HG02884 (cell line): ENCODE data around the gene HSPA14.
"Not testable (repeated sequence)": the region's sequence is repeated elsewhere in the genome, so short reads cannot be mapped to it uniquely, and the experiment has no call there.

Experiments
- ATAC-seq: cut with Tn5 transposase; IDR thresholded peaks from one replicate; pipeline ENCODE4 v1.9.1; 2021; ENCODE audit warnings: mild to moderate bottlenecking, moderate library complexity; ENCODE audit not compliant: unreplicated experiment

The HSPA14 gene

DNA sequence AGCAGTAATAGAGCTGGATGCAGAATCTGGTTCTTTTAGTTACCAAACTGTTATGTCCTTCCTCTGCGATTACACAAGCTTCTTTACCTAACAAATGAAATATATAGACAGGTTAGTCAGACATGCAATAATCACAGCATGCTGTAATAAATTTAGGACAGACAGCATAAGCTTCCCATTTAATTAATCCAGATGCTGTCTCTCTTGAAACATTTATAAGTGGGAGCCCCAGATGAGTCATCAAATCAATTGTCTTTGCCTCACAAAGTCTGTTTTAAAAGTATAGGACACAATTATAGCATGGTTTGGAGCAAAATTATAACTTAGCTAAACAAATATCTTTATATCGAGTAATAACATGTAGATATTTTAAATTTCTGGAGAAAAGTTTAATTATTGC is 1.9 kb upstream of the HSPA14 start:
- ATAC-seq = no peak

DNA sequence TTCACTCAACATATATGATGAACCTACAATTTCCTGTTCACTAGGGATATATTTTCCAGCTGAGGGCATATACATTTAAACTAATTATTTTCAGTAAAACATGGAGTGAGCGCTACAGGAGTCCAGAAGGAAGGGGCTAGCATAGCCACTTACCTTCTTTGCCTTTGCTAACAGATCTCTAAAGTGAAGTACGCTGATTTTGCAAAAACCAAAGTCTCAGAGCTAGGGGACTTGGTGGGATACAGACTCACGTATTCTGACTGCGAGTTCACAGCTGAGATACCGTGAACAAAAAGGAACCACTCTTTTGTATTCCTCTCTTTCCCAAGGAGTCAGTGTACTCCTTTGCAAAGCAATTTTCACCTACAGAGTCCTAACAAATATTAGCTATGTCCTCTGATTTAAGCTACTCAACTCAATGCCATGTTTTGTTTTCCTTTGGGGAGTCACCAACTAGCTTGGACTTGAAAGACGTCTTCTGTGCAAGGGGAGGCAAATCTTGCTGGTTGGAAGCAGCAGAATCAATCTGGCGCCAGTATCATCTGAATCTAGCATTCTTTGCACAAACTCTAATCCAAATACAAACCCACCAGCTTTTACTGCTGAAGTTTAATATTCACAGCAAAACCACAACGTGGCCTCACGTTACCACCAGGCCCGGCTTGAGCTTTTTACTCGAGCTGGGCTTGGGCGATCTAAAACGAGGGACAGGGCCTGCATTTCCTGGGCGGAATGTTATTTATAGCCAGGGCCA is 926 bp upstream of the HSPA14 start:
- no peak for ATAC-seq

DNA sequence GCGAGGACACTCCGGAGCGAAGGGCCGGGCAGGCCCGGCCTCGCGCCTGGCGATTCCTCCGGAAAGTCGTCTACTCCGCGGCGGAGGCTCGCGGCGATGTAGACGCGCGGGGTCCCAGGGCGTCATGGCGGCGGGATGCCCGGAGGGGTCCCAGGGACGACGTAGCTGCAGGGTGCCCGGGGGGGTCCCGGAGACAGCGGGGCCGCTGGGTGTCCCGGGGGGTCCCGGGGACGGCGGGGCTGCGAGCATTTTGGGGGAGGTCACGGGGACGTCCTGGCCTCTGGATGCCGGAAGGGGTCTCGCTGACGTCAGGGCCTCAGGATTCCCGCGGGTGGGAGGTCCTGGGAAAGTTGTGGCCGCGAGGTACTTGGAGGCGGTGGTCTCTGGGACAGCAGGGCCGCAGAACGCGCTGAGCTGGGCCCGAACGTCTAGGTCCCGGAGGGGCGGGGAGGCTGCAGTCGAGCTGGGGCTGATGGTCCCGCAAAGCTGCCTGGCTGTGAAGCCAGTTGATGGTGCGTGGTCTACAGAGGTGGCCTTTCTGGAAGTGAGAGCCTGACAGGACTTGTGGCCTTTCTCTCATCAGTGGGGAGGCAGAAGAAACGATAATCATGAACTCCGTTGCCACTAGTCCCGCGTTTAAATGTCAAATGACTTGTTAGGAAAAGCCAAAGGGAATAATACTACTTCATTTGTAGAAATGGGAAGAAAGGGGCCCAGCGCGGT is 637 bp downstream of the HSPA14 start:
- no peak for ATAC-seq

DNA sequence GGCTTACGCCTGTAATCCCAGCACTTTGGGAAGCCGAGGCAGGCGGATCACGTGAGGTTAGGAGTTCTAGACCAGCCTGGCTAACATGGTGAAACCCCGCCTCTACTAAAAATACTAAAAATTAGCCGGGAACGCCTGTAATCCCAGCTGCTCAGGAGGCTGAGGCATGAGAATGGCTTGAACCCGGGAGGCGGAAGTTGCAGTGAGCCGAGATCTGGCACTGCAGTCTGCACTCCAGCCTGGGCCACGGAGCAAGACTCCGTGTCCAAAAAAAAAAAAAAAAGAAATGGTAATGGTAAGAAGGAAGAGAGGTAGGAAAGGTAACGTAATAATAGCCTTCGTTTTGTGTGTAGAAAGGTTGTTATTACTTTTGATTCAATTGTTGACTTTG is 1.2 kb downstream of the HSPA14 start:
- no peak for ATAC-seq

DNA sequence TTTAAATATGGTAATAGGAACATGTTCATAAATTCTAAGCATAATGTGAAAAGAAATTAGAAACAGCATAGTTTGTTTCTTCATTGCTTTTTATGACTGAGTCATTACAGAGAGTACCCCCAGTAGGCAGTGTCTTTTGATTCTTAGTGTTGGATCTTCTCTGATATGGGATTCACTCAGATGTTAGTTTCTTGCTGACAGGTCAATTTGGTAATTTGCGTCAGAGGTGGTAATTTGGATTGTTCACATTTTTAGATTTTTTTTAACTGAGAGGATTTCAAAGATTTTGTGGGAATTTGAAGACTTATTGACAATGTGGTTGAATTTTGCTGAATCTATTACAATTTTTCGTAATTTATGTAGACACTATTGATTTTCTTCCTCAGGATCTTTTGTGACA is 2.1 kb downstream of the HSPA14 start:
- no peak for ATAC-seq

DNA sequence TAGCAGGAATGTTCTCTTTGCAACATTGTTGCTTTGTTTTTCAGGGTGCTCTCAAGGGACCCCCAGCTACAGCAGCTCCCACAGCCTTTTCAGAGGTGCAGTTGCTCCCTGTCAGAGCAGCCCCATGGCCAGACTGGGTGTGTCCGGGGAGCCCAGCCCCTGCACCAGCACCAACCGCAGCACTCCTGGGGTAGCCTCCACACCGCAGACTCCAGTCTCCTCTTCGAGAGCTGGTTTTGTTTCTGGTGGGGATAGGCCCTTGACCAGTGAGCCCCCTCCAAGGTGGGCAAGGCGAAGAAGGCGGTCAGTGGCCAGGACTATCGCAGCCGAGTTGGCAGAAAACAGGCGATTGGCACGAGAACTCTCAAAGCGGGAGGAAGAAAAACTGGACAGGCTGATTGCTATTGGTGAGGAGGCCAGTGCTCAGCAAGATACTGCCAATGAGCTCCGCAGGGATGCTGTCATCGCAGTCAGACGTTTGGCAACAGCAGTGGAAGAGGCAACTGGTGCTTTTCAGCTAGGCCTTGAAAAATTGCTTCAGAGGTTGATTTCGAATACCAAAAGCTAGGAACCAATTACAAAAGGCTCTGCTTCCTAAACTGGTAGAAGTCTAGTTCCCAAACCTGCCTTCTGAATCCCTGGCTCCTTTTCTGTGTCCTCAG is 5.4 kb downstream of the HSPA14 start:
- no peak for ATAC-seq

DNA sequence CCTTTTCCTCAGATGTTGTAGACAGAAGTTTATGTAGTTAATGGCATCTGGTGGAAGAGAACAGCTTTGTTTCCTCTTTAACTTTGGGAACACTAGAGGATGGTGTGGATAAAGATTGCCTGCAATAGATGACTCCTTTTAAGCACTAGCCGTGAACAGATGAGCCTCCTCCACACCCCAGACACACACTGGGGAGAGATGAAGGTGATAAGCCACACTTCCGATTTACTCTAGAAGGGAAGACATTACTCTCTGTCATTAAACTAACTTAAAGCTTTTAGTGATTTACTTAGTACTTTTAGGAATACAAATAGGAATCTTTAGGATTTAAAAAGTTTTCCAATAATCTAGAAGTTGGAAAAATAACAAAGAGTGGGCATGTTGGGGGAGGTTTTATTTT is 6.8 kb downstream of the HSPA14 start:
- ATAC-seq = no peak

DNA sequence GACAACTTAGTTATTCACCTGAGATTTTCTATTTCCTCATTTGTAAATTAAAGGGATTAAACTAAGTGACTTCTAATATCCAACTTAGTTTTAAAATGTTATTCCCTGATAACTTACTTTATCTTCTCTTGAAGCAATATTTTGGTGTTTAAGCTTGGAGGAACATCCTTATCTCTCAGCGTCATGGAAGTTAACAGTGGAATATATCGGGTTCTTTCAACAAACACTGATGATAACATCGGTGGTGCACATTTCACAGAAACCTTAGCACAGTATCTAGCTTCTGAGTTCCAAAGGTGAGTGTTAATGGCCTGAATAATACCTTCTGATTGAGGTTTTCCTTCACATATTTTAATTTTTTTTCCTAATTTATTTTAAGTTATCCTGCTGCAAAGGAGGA is 14.1 kb downstream of the HSPA14 start:
- no peak for ATAC-seq

DNA sequence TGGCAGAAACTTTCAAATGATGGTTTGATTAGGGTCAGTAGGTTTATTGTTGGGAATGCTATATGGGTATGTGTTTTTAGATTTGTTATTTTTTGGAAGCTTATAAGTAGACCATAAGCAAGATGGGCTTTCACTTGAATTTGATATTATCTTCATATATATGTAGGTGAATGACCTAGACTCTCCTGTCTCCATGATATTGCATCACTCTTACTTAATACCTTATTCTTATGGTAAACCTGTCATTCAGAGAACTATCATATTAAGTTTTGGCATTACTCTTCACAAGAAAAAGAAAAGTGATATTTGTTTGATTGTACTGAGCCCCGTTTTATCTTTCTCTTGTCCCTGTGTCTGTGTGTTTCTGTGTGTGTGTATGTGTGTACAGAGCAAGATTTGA is 17.3 kb downstream of the HSPA14 start:
- ATAC-seq = no peak

DNA sequence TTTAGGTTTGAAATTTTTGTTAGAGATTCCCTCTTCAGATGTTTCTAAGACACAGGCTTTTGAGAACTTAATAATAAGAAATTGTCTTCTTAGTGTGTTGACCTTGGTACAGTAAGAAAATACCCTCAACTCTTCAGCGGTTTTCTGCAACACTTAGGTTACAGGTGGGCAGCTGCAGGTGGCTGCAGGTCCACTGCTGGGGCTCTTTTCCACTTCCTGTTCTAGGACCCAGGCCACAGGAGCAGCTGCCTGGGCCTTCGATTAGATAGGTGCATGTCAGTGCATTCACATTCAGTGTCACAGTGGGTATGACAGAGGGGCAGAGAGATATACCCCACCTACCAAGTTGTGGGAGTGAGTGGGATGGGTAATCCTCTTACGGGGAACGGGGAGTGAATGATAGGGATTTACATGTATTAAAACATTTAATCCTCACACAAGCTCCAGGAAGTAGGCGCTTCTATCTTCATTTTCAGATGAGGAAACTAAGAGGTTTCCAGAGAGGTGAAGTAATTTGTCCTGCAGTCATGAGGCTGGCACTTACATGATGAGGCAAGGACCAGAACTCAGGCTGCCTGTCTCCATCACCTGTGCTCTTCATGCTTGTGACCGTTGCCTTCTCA is 20.3 kb downstream of the HSPA14 start:
- ATAC-seq = no peak

DNA sequence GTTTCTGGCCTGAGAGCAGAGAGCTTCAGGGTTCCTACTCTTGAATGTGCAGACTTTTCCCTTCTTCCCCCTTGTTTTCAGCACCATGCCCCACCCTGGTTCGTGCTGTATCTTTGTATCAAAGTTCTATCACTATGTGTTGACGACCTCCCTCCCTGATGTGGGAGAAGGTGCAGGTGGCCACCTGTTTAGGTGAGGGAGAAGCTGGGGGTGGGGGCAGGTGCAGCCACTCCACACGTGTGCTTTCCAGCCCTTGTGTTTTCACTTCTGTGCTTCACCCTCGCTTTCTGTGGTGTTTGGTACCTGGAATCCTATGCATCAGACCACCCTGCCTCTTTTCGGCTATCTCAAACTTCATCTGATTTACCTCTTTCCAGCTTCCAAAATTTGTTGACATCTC is 20.9 kb downstream of the HSPA14 start:
- no peak for ATAC-seq

DNA sequence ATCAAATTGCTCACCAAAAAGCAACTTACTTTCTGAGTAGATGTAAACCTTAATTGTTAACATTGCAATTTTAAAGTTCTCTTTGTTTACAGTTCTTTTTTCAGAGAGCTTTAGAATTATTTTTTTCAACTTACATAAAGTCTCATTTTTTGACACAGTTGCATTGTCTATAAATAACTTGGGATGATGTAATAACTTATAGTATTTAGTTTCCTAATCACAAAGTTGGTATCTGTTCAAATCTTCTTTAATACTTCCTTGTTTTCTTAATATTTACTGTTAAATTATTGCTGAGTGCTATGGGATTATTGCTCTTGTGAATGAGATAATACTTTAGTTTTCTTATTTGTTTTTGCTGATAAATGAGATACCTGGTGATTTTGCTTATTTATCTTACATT is 21.7 kb downstream of the HSPA14 start:
- no peak for ATAC-seq

DNA sequence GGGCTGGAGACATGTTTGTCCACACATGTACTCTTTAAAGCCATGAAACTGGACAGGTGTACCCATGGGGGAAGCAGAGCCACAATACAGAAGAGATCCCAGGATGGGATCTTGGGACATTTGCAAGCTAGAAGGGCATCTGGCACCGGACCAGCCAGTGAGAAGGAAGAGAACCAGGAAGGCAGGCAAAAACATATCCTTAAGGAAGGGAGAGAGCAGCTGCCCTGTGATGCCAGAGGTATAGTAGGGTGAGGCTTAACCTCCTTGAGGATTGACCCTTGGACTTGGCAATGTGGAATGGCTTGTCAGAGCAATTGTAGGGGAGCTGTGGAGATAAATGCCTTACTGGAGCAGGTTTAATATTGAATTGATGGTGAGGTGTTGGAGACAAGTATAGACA is 22.7 kb downstream of the HSPA14 start:
- ATAC-seq = no peak

DNA sequence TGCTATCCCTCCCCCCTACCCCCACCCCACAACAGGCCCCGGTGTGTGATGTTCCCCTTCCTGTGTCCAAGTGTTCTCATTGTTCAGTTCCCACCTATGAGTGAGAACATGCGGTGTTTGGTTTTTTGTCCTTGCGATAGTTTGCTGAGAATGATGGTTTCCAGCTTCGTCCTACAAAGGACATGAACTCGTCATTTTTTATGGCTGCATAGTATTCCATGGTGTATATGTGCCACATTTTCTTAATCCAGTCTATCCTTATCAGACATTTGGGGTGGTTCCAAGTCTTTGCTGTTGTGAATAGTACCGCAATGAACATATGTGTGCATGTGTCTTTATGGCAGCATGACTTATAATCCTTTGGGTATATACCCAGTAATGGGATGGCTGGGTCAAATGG is 26.4 kb downstream of the HSPA14 start:
- not testable (repeated sequence) for ATAC-seq

DNA sequence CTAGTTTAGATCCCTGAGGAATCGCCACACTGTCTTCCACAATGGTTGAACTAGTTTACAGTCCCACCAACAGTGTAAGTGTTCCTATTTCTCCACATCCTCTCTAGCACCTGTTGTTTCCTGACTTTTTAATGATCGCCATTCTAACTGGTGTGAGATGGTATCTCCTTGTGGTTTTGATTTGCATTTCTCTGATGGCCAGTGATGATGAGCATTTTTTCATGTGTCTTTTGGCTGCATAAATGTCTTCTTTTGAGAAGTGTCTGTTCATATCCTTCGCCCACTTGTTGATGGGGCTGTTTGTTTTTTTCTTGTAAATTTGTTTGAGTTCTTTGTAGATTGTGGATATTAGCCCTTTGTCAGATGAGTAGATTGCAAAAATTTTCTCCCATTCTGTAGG is 26.8 kb downstream of the HSPA14 start:
- not testable (repeated sequence) for ATAC-seq

DNA sequence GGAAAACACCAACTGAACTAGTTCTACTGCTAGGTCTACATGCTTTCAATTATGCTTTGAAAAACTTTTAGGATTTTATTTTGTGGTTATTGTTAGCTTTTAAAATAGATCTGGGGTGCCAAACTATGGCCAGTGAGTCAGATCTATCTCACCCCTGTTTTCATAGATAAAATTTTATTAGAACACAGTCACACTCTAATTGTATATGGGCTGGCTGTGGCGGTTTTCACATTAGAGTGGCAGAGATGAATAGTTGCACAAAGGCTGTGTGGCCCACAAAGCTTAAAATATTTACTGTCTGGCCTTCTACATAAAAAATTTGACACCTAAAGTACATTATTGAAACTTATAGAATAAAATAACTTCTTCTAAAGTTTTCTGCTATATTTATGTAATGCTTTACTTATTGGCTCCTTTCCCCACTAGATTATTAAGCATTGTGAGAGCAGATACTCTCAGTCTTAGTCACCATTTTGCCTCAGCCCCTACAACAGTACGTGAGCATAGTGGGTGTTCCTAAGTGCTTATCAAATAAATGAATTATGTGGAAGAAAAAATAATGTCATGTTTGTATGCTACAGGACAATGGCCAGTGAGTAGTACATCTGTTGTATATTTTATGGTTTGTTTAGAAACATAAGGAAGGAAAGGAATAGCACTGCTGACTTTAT is 35.1 kb downstream of the HSPA14 start:
- peak; percentile 59 for ATAC-seq

DNA sequence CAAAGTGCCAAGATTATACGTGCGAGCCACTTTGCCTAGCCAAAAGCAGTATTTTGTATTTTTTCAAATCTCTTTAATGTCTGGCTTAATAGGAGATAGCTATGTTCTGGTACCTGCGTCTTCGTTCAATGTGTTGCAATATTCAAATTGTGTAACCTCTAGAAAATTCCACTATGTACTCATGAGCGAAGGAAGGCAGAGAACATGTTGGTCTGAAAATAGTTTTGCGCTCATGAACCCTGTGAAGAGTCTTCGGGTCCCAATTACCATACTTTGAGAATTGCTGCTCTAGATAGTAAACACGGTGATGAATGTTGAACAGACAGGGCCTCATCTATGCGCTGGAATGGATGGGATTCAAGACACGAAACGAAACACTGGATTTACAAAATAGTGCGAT is 37.8 kb downstream of the HSPA14 start:
- no peak for ATAC-seq

DNA sequence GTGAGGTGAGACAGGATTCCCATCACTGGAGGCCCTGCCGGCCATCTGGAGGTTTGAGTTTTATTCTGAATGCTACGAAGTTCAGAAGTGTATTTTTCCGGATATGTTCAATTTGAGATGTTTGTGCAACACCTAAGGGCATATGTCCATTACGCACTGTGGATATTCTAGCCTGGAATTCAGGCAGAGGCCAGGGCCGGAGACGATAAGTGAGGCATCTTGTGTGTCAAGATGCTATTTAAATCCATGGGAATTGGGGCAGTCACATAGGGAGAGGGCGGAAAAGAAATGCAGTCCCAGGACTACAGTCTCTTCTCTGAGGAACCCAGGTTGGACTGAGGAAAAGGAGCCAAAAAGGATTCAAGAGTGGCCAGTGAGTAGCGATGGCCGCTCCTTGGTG is 38.7 kb downstream of the HSPA14 start:
- ATAC-seq = no peak

DNA sequence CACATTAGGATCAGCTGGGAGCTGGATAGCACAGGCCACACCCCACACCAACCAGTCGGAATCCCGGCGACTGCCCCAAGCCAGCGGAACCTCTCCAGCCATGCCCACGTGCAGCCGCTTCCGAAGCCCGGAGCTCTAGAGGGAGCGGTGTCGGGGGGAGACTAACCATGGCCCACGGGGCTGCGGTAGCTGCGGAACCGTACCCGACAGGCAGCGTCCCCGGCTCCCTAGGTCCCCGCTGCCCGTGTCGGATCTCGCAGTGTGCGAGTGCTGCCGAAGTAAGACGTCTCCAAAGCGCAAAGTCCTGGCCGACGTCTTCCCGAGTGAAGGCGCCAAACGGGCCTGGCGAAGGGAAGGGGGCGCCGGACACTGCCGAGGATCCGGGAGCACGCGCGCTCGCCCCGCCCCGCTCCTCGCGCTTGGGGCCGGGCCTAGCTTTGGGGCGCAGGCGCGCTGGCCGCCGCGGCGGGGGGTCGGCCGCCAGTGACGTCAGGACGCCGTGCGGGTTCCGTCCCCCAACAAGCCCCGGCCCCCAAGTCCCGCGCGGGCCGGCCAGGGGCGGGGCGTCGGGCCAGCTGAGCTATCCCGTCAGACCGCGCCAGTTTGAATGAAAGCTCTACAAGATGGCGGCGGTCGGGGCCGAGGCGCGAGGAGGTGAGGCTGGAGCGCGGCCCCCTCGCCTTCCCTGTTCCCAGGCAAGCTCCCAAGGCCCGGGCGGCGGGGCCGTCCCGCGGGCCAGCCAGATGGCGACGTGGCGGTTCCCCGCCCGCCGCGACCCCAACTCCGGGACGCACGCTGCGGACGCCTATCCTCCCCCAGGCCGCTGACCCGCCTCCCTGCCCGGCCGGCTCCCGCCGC is 40.4 kb downstream of the HSPA14 start, which contains the start of gene SUV39H2:
TSS of gene SUV39H2 (plus strand) at position 601 of the 858 bp plus-strand sequence. CDS start at position 624, 23 bp downstream.
- ATAC-seq = peak; percentile 89
